ENCODE results near the gene MED4. TPM values are rescaled to one million over a fixed set of nuclear protein-coding genes. Genes with fewer than 3 reads are reported as not detected.

MED4 gene
- total RNA-seq, 1 donor from 2014 or later: 58.9 TPM

GRCh38 chr13:48096670-48097069 is 1.8 kb upstream of the MED4 start:
- no peak overlapping the region for H3K27ac Mint-ChIP-seq (ENCODE audit: unreplicated experiment)
- peak overlapping the region; percentile 98 for H3K4me3 Mint-ChIP-seq
- no peaks in the 10 kb centered on the region for H3K9me3 Mint-ChIP-seq
- H3K4me1 Mint-ChIP-seq: peaks cover 23% of the 10 kb centered on the region
- H3K36me3 Mint-ChIP-seq (ENCODE audit: low read depth): peaks cover 2% of the 10 kb centered on the region
- H3K27me3 Mint-ChIP-seq (ENCODE audit: low read depth): peaks cover 3% of the 10 kb centered on the region
- no peak for TF ChIP-seq CTCF (conservative IDR thresholded peaks at IDR 0.05)
- no peak for DNase-seq (ENCODE audit: low read depth, low spot score)

- TF ChIP-seq CTCF (conservative IDR thresholded peaks at IDR 0.05): no peak
- H3K27ac Mint-ChIP-seq (ENCODE audit: unreplicated experiment): peak overlapping the region; percentile 99
- DNase-seq (ENCODE audit: low read depth, low spot score): no peak
- H3K4me3 Mint-ChIP-seq: peak overlapping the region; percentile 98
- no peaks in the 10 kb centered on the region for H3K27me3 Mint-ChIP-seq (ENCODE audit: low read depth)
- H3K4me1 Mint-ChIP-seq: peaks cover 27% of the 10 kb centered on the region
- no peaks in the 10 kb centered on the region for H3K9me3 Mint-ChIP-seq
- H3K36me3 Mint-ChIP-seq (ENCODE audit: low read depth): peaks cover 2% of the 10 kb centered on the region
These were observed 512 bp downstream of the MED4 start for GRCh38 chr13:48094404-48094780.

DNA sequence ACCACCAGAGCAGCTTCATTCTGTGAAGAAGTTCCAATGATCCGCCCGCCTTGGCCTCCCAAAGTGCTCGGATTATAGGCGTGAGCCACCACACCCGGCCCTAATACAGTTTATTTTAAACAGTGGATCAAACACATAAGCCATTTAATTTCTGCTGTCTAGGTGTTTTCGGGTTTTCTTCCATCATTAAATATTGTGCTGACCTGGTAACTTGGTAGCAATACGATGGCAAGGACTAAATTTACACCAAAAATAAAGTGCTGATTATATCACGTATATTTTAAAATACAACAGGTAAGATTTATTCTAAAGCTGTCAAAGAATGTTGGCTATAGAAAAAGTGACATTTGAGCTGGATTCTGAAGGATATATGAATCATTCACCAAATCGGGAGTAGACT is 1.3 kb downstream of the MED4 start:
- Mint-ChIP-seq H3K27me3 (ENCODE audit: low read depth) (no peaks in the 10 kb centered on the region), H3K4me1 (peaks cover 27% of the 10 kb centered on the region), H3K27ac (ENCODE audit: unreplicated experiment) (no peak overlapping the region), H3K4me3 (peak overlapping the region; percentile 98), H3K36me3 (ENCODE audit: low read depth) (peaks cover 2% of the 10 kb centered on the region), H3K9me3 (no peaks in the 10 kb centered on the region)
- DNase-seq (ENCODE audit: low read depth, low spot score): no peak
- TF ChIP-seq CTCF (conservative IDR thresholded peaks at IDR 0.05): no peak

DNA sequence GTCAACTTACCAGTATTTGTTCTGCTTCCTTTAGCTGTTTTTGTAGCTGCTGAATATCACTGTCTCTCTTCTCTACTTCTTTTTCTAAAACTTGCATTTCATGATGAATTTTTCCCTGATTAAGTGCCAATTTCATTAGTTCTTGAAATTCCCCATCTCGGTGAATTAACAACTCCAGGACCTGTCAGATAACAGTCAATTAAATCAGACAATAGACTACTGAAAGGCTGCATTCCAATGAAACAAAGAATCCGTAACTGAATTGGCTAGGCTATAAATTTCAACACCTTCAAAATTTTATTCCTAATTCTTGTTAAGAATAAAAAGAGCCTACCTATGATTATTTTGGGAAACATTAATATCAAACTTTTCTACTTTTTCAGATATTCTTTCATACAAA is 8.6 kb downstream of the MED4 start:
- Mint-ChIP-seq H3K4me3 (no peak overlapping the region), H3K9me3 (no peaks in the 10 kb centered on the region), H3K27me3 (ENCODE audit: low read depth) (no peaks in the 10 kb centered on the region), H3K27ac (ENCODE audit: unreplicated experiment) (no peak overlapping the region), H3K36me3 (ENCODE audit: low read depth) (peaks cover 6% of the 10 kb centered on the region), H3K4me1 (no peaks in the 10 kb centered on the region)
- DNase-seq (ENCODE audit: low read depth, low spot score): no peak
- TF ChIP-seq CTCF (conservative IDR thresholded peaks at IDR 0.05): no peak

DNA sequence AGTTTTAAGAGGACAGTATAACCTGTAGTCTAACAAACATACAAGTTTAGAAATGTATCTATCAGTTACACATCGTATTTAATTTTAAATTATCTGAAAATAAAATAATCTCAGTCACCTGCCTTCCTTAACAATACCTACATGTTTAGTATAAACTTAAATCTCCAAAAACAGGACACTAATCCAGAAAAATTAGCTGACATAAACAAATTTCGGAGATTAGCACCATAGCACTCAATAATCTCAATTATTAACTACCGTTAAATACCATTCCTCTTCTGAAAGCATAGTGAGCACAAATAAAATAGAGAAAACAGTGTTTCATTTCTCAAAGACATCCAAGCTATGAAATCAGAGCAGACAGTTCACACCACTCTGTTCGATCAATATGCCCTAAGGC is 13.2 kb downstream of the MED4 start:
- DNase-seq (ENCODE audit: low read depth, low spot score): no peak
- Mint-ChIP-seq H3K27ac (ENCODE audit: unreplicated experiment) (no peak overlapping the region), H3K4me3 (no peak overlapping the region), H3K36me3 (ENCODE audit: low read depth) (peaks cover 12% of the 10 kb centered on the region), H3K4me1 (no peaks in the 10 kb centered on the region), H3K9me3 (no peaks in the 10 kb centered on the region), H3K27me3 (ENCODE audit: low read depth) (no peaks in the 10 kb centered on the region)
- no peak for TF ChIP-seq CTCF (conservative IDR thresholded peaks at IDR 0.05)

- peaks cover 33% of the 10 kb centered on the region for H3K36me3 Mint-ChIP-seq (ENCODE audit: low read depth)
- no peak for DNase-seq (ENCODE audit: low read depth, low spot score)
- H3K9me3 Mint-ChIP-seq: no peaks in the 10 kb centered on the region
- no peaks in the 10 kb centered on the region for H3K27me3 Mint-ChIP-seq (ENCODE audit: low read depth)
- no peak overlapping the region for H3K4me3 Mint-ChIP-seq
- no peak overlapping the region for H3K27ac Mint-ChIP-seq (ENCODE audit: unreplicated experiment)
- TF ChIP-seq CTCF (conservative IDR thresholded peaks at IDR 0.05): no peak
- H3K4me1 Mint-ChIP-seq: no peaks in the 10 kb centered on the region
These were observed 16.6 kb downstream of the MED4 start for GRCh38 chr13:48078251-48078656.
